Stimulated activated CD4-positive, alpha-beta T cell treated with anti-CD3 and anti-CD28 coated beads, Interleukin-15, amount 100 ng/mL, for 1 hour (primary cell): ENCODE results near the gene LGR4.
"Not testable (repeated sequence)": the region's sequence is repeated elsewhere in the genome, so short reads cannot be mapped to it uniquely, and the experiment has no call there.

ENCODE experiments used
- DNase-seq, 2 donors: peaks; one replicate each; pipeline ENCODE4 v3.0.0-alpha.2; 2020; ENCODE audit warnings: low read depth in 1 of 2, low spot score in 1 of 2

LGR4 gene

GRCh38 chr11:27459191-27459590 is 13.4 kb downstream of the LGR4 start:
- DNase-seq: no peak

- no peak for DNase-seq
Measured at GRCh38 chr11:27458182-27458581, 14.4 kb downstream of the LGR4 start.

- no peak for DNase-seq
Measured at GRCh38 chr11:27456795-27457329, 15.7 kb downstream of the LGR4 start.

GRCh38 chr11:27456140-27456794 is 16.3 kb downstream of the LGR4 start:
- DNase-seq: no peak

- no peak for DNase-seq
Measured at GRCh38 chr11:27455667-27456066, 16.9 kb downstream of the LGR4 start.

GRCh38 chr11:27453701-27454100 is 18.9 kb downstream of the LGR4 start:
- no peak for DNase-seq

- DNase-seq: no peak
Measured at GRCh38 chr11:27452147-27452546, 20.4 kb downstream of the LGR4 start.

- DNase-seq: no peak
Measured at GRCh38 chr11:27451244-27451965, 21.2 kb downstream of the LGR4 start.

- not testable (repeated sequence) for DNase-seq
Measured at GRCh38 chr11:27448184-27448540, 24.4 kb downstream of the LGR4 start.

- DNase-seq: no peak
Measured at GRCh38 chr11:27447288-27448183, 25.1 kb downstream of the LGR4 start.

- DNase-seq: no peak
Measured at GRCh38 chr11:27445625-27446024, 27.0 kb downstream of the LGR4 start.

GRCh38 chr11:27444801-27445215 is 27.8 kb downstream of the LGR4 start:
- no peak for DNase-seq

- DNase-seq: no peak
Measured at GRCh38 chr11:27443746-27444507, 28.7 kb downstream of the LGR4 start.

GRCh38 chr11:27443227-27443626 is 29.4 kb downstream of the LGR4 start:
- DNase-seq: no peak

- DNase-seq: no peak
Measured at GRCh38 chr11:27440090-27440489, 32.5 kb downstream of the LGR4 start.

GRCh38 chr11:27438595-27438981 is 34.0 kb downstream of the LGR4 start:
- no peak for DNase-seq

- no peak for DNase-seq
Measured at GRCh38 chr11:27437829-27438594, 34.6 kb downstream of the LGR4 start.

- DNase-seq: no peak
Measured at GRCh38 chr11:27436916-27437315, 35.7 kb downstream of the LGR4 start.

GRCh38 chr11:27433742-27434141 is 38.8 kb downstream of the LGR4 start:
- DNase-seq: no peak

GRCh38 chr11:27431808-27432207 is 40.8 kb downstream of the LGR4 start:
- DNase-seq: no peak
